SK-N-SH treated with all-trans-retinoic acid at 6 μM for 48 hours (cell line): ENCODE results near the gene NHERF2.

Experiments
- ATAC-seq: fragments of 200-7000 bp; cut with Tn5 transposase; 3 replicates; pipeline ENCODE4 v1.9.1; 2020; ENCODE audit warnings: mild to moderate bottlenecking, moderate library complexity
- ARNTL ChIP-seq: fragments of 450-650 bp; formaldehyde crosslinking; IDR thresholded peaks from 2 replicates; pipeline ENCODE4 v1.5.0; 2020; ENCODE audit warnings: low read depth, mild to moderate bottlenecking, moderate library complexity, borderline replicate concordance
- BACH2 ChIP-seq: fragments of 250-450 bp; sonication (Bioruptor Pico); IDR thresholded peaks from 2 replicates; pipeline ENCODE4 v1.9.0; 2021; ENCODE audit warnings: mild to moderate bottlenecking, borderline replicate concordance
- CREB5 ChIP-seq: fragments of 250-450 bp; sonication (Bioruptor Pico); IDR thresholded peaks from 2 replicates; pipeline ENCODE4 v1.5.1; 2020; ENCODE audit warnings: low read depth, mild to moderate bottlenecking, moderate library complexity
- ESRRG ChIP-seq: fragments of 250-450 bp; sonication (Bioruptor Pico); IDR thresholded peaks from 2 replicates; pipeline ENCODE4 v1.6.1; 2021; ENCODE audit warnings: mild to moderate bottlenecking
- GLIS3 ChIP-seq: fragments of 250-450 bp; sonication (Bioruptor Pico); IDR thresholded peaks from 2 replicates; pipeline ENCODE4 v1.5.0; 2020; ENCODE audit warnings: mild to moderate bottlenecking, moderate library complexity
- PATZ1 ChIP-seq: fragments of 250-450 bp; sonication (Bioruptor Pico); IDR thresholded peaks from 2 replicates; pipeline ENCODE4 v1.8.0; 2020; ENCODE audit warnings: mild to moderate bottlenecking, moderate library complexity, borderline replicate concordance
- RARB ChIP-seq: fragments of 250-450 bp; sonication (Bioruptor Pico); IDR thresholded peaks from 2 replicates; pipeline ENCODE4 v1.8.0; 2021; ENCODE audit warnings: mild to moderate bottlenecking, moderate library complexity
- SNAI2 ChIP-seq: fragments of 250-450 bp; sonication (Bioruptor Pico); IDR thresholded peaks from 2 replicates; pipeline ENCODE4 v1.5.0; 2020; ENCODE audit warnings: mild to moderate bottlenecking, moderate library complexity
- TCF4 ChIP-seq: fragments of 250-450 bp; sonication (Bioruptor Pico); IDR thresholded peaks from 2 replicates; pipeline ENCODE4 v1.8.0; 2021; ENCODE audit warnings: mild to moderate bottlenecking, moderate library complexity, borderline replicate concordance
- TOX ChIP-seq: fragments of 250-450 bp; sonication (Bioruptor Pico); IDR thresholded peaks from 2 replicates; pipeline ENCODE4 v1.8.0; 2021; ENCODE audit warnings: mild to moderate bottlenecking, moderate library complexity, borderline replicate concordance
- TSHZ2 ChIP-seq: fragments of 250-450 bp; sonication (Bioruptor Pico); IDR thresholded peaks from 2 replicates; pipeline ENCODE4 v1.5.0; 2020; ENCODE audit warnings: mild to moderate bottlenecking, moderate library complexity
- ZC3H10 ChIP-seq: fragments of 250-450 bp; sonication (Bioruptor Pico); IDR thresholded peaks from 2 replicates; pipeline ENCODE4 v1.5.1; 2021; ENCODE audit warnings: mild to moderate bottlenecking, moderate library complexity
- ZFP3 ChIP-seq: fragments of 250-450 bp; sonication (Bioruptor Pico); IDR thresholded peaks from 2 replicates; pipeline ENCODE4 v1.5.0; 2020; ENCODE audit warnings: mild to moderate bottlenecking, moderate library complexity
- ZFP30 ChIP-seq: fragments of 450-650 bp; formaldehyde crosslinking; IDR thresholded peaks from 2 replicates; pipeline ENCODE4 v1.5.0; 2022; ENCODE audit warnings: mild to moderate bottlenecking, moderate library complexity
- ZNF565 ChIP-seq: fragments of 450-650 bp; formaldehyde crosslinking; conservative IDR thresholded peaks from 2 replicates; pipeline ENCODE4 v1.5.0; 2020; ENCODE audit warnings: low read depth, mild to moderate bottlenecking, moderate library complexity
- ZNF70 ChIP-seq: fragments of 450-650 bp; formaldehyde crosslinking; IDR thresholded peaks from 2 replicates; pipeline ENCODE4 v1.5.0; 2020; ENCODE audit warnings: mild to moderate bottlenecking, moderate library complexity
- ZNF8 ChIP-seq: fragments of 450-650 bp; formaldehyde crosslinking; IDR thresholded peaks from 2 replicates; pipeline ENCODE4 v1.5.0; 2020; ENCODE audit warnings: mild to moderate bottlenecking, moderate library complexity

The NHERF2 gene

DNA sequence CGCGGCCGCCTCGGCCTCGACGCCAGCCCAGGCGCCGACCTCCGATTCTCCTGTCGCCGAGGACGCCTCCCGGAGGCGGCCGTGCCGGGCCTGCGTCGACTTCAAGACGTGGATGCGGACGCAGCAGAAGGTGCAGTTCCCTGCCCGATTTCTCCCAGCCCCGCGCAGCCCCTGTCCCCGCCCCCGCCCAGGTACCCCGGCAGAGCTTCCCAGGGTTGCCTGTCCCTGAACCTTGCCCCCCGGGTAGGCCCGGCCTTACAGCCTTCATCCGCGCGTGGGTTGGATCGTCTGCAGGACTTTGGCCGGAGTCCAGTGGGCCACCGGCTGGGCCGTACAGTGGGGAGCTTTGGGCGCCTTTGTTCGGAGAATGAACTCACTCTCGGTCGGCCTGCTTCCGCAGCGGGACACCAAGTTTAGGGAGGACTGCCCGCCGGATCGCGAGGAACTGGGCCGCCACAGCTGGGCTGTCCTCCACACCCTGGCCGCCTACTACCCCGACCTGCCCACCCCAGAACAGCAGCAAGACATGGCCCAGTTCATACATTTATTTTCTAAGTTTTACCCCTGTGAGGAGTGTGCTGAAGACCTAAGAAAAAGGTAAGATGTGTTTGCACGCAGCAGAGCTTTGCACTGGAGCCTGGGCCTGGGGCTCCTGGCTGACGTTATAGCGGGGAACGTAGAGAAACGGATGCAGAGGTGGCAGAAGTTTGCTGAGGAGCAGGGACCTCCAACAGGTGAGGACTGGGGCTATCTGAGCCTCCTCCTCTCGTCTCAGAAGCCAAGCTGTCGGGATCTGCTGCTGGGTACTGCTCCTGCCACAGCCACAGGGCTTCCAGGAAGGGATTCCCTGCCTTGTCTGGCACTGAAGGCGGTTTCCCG is 42.1 kb upstream of the NHERF2 start:
- ATAC-seq = peak; percentile 4

DNA sequence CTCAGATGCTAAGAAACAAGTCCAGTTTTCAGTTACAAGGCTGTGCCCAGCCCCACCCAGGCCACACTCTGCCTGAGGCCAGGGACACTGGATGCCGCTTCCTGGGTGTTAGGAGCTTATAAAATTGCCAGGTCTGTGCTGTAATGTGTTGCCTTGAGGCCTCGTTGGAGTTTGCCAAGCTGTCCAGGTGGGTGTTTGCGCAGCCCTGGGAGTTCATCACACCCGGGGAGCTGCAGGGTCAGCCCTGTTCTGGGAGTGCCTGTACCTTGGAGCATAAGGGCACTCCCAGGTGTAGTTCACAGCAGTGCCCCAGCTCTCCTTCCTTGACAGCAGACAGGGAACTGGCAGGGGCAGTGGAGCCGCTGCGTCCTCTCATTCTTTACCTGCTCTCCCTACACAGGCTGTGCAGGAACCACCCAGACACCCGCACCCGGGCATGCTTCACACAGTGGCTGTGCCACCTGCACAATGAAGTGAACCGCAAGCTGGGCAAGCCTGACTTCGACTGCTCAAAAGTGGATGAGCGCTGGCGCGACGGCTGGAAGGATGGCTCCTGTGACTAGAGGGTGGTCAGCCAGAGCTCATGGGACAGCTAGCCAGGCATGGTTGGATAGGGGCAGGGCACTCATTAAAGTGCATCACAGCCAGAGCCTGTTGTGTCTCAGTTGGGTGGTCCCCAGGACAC is 41.1 kb upstream of the NHERF2 start:
- ATAC-seq = no peak
- no peak for TF ChIP-seq GLIS3 (CRISPR knock-in tag)
- TF ChIP-seq ZC3H10 = no peak
- no peak for TF ChIP-seq ZFP3 (CRISPR knock-in tag)
- TF ChIP-seq CREB5 (CRISPR knock-in tag) = no peak
- TF ChIP-seq BACH2 = no peak
- no peak for TF ChIP-seq TOX (CRISPR knock-in tag)
- no peak for TF ChIP-seq ARNTL (CRISPR knock-in tag)
- TF ChIP-seq TCF4 (CRISPR knock-in tag) = no peak
- TF ChIP-seq SNAI2 (CRISPR knock-in tag) = no peak
- TF ChIP-seq ESRRG (CRISPR knock-in tag) = no peak
- TF ChIP-seq ZNF70 (CRISPR knock-in tag) = no peak
- no peak for TF ChIP-seq RARB (CRISPR knock-in tag)
- no peak for TF ChIP-seq ZNF565 (CRISPR knock-in tag)
- TF ChIP-seq TSHZ2 (CRISPR knock-in tag) = no peak

More for the DNA sequence above, 42.1 kb upstream of the NHERF2 start:
- no peak for TF ChIP-seq ZFP3 (CRISPR knock-in tag)
- TF ChIP-seq ZFP30 (CRISPR knock-in tag) = no peak
- TF ChIP-seq ARNTL (CRISPR knock-in tag) = no peak
- TF ChIP-seq CREB5 (CRISPR knock-in tag) = no peak
- no peak for TF ChIP-seq BACH2
- TF ChIP-seq TCF4 (CRISPR knock-in tag) = no peak
- TF ChIP-seq TSHZ2 (CRISPR knock-in tag) = no peak
- no peak for TF ChIP-seq RARB (CRISPR knock-in tag)
- TF ChIP-seq TOX (CRISPR knock-in tag) = no peak
- TF ChIP-seq PATZ1 = no peak
- TF ChIP-seq ZNF565 (CRISPR knock-in tag) = no peak
- TF ChIP-seq ZNF8 (CRISPR knock-in tag) = no peak
- no peak for TF ChIP-seq SNAI2 (CRISPR knock-in tag)
- no peak for TF ChIP-seq ESRRG (CRISPR knock-in tag)
